K562 (cell line): Measurements from ENCODE around the gene WDR35. TPM values are rescaled to one million over a fixed set of nuclear protein-coding genes. Genes with fewer than 3 reads are reported as not detected.

Experiments
- ARNT ChIP-seq, 2 experiments: fragments of 450-650 bp; IDR thresholded peaks; 2 replicates each; pipeline ENCODE4 v1.6.1; 2016; ENCODE audit warnings: mild to moderate bottlenecking in 1 of 2
- C11orf30 ChIP-seq: fragments of 450-650 bp; IDR thresholded peaks from 2 replicates; pipeline ENCODE4 v1.6.1; 2016; ENCODE audit warnings: low read depth, mild to moderate bottlenecking
- CBFB ChIP-seq: sonication (generic); formaldehyde crosslinking; IDR thresholded peaks from 2 replicates; pipeline ENCODE4 v1.4.0; 2020; ENCODE audit warnings: mild to moderate bottlenecking, missing genetic modification reagents
- ETS2 ChIP-seq: IDR thresholded peaks from 2 replicates; pipeline ENCODE4 v1.6.1; 2016; ENCODE audit warnings: borderline replicate concordance, missing genetic modification characterization, mild to moderate bottlenecking, moderate library complexity, missing compliant biosample characterization; ENCODE audit not compliant: poor library complexity, severe bottlenecking
- FUS ChIP-seq: fragments of 200-400 bp; formaldehyde crosslinking; optimal IDR thresholded peaks from 2 replicates; pipeline ENCODE3; 2017; ENCODE audit warnings: low read depth, low read length
- L3MBTL2 ChIP-seq: fragments of 450-650 bp; IDR thresholded peaks from 2 replicates; pipeline ENCODE4 v1.6.1; 2016; ENCODE audit warnings: mild to moderate bottlenecking, moderate library complexity
- MTA3 ChIP-seq: fragments of 450-650 bp; formaldehyde crosslinking; IDR thresholded peaks from 2 replicates; pipeline ENCODE4 v1.6.1; 2017; ENCODE audit warnings: mild to moderate bottlenecking, borderline replicate concordance
- NFE2 ChIP-seq: IDR thresholded peaks from 2 replicates; pipeline ENCODE4 v1.6.1; 2014; ENCODE audit warnings: antibody characterized with exemption, low read depth
- RBM15 ChIP-seq: fragments of 200-400 bp; formaldehyde crosslinking; IDR thresholded peaks from 2 replicates; pipeline ENCODE4 v1.6.1; 2018; ENCODE audit warnings: mild to moderate bottlenecking, low read length, moderate library complexity; ENCODE audit not compliant: insufficient read depth
- RCOR1 ChIP-seq, 2 experiments: IDR thresholded peaks; 2 replicates each; pipeline ENCODE4 v1.6.1; 2012; ENCODE audit warnings: low read depth in 2 of 2, low read length in 2 of 2, borderline replicate concordance in 1 of 2, improper control_type of control experiment in 1 of 2
- TCF15 ChIP-seq: fragments of 250-450 bp; sonication (Bioruptor Pico); IDR thresholded peaks from 2 replicates; pipeline ENCODE4 v1.8.0; 2022; ENCODE audit warnings: moderate library complexity, mild to moderate bottlenecking, inconsistent platforms
- TCF3 ChIP-seq: sonication (generic); formaldehyde crosslinking; IDR thresholded peaks from 2 replicates; pipeline ENCODE4 v1.4.0; 2020; ENCODE audit warnings: mild to moderate bottlenecking, missing genetic modification reagents
- TOE1 ChIP-seq, 2 experiments: fragments of 450-650 bp in 1 of 2; sonication (generic) in 1 of 2; formaldehyde crosslinking in 1 of 2; IDR thresholded peaks; 2 replicates each; pipeline versions ENCODE4 v1.7.1 to v1.8.0; 2016 to 2022; ENCODE audit warnings: borderline replicate concordance in 2 of 2, mild to moderate bottlenecking in 2 of 2, antibody characterized with exemption in 1 of 2, inconsistent platforms in 1 of 2, low read depth in 1 of 2, missing genetic modification reagents in 1 of 2, moderate library complexity in 1 of 2
- ZMIZ1 ChIP-seq, 2 experiments: fragments of 150-350 bp in 1 of 2; IDR thresholded peaks; 2 replicates each; pipeline ENCODE4 v1.6.1; 2012 to 2016; ENCODE audit warnings: low read depth in 2 of 2, low read length in 2 of 2, mild to moderate bottlenecking in 1 of 2, moderate library complexity in 1 of 2
- ZNF133 ChIP-seq: fragments of 250-450 bp; sonication (Bioruptor Pico); IDR thresholded peaks from 2 replicates; pipeline ENCODE4 v1.4.0; 2020; ENCODE audit warnings: mild to moderate bottlenecking
- ZNF143 ChIP-seq: sonication (generic); formaldehyde crosslinking; IDR thresholded peaks from 2 replicates; pipeline ENCODE4 v1.9.0; 2022; ENCODE audit warnings: mild to moderate bottlenecking, missing genetic modification reagents
- ZNF24 ChIP-seq: fragments of 450-650 bp; IDR thresholded peaks from 2 replicates; pipeline ENCODE4 v1.6.1; 2016
- ZNF436 ChIP-seq: fragments of 250-450, 450-650 bp; sonication (Bioruptor Pico); formaldehyde crosslinking; IDR thresholded peaks from 2 replicates; pipeline ENCODE4 v1.7.0; 2020; ENCODE audit warnings: mild to moderate bottlenecking
- ZNF511 ChIP-seq: sonication (generic); formaldehyde crosslinking; IDR thresholded peaks from 2 replicates; pipeline ENCODE4 v1.8.0; 2022; ENCODE audit warnings: mild to moderate bottlenecking, missing genetic modification reagents
- ZNF639 ChIP-seq, 2 experiments: fragments of 200-800 bp in 1 of 2; sonication (Bioruptor generic) in 1 of 2; sonication (generic) in 1 of 2; formaldehyde crosslinking in 1 of 2; IDR thresholded peaks in 1 of 2; conservative IDR thresholded peaks in 1 of 2; 2 replicates each; pipeline versions ENCODE4 v1.5.0 to v1.6.1; 2016 to 2020; ENCODE audit warnings: missing compliant biosample characterization in 1 of 2, missing genetic modification characterization in 1 of 2, missing genetic modification reagents in 1 of 2
- ZNF830 ChIP-seq: fragments of 250-450 bp; sonication (Bioruptor Pico); IDR thresholded peaks from 2 replicates; pipeline ENCODE4 v1.5.0; 2021; ENCODE audit warnings: mild to moderate bottlenecking
- polyA plus RNA-seq, 8 experiments: library from polyadenylated mRNA; depleted of rRNA in 4 of 8; stranded (reverse) in 5 of 8; unstranded in 3 of 8; fragments of >200 nt; fragmentation: Nextera tagmentation in 2 of 8; fragmentation: Illumina TruSeq in 1 of 8; extraction: Ambion mirVana in 2 of 8; extraction: Trizol in 1 of 8; gene quantifications; 2 replicates each; pipeline versions ENCODE4 v1.2.1 to v1.2.3, GENCODE V29; 2011 to 2014; ENCODE audit warnings: inconsistent platforms in 1 of 8, missing spikeins in 1 of 8
- total RNA-seq, 7 experiments: library from RNA; depleted of rRNA in 6 of 7; stranded (reverse); fragments of >200 nt in 6 of 7; fragmentation: Illumina TruSeq in 2 of 7; extraction: Trizol in 2 of 7; gene quantifications; 2 replicates each; pipeline versions ENCODE4 v1.2.1 to v1.2.3, GENCODE V29; 2011 to 2021; ENCODE audit warnings: low replicate concordance in 1 of 7

The WDR35 gene
- total and polyA plus RNA-seq, 9 of the 15 experiments (the other 6 are each of a cell fraction or from before 2014, with no cell fraction given), result 3.3 to 13.1 (median 8.0) TPM

- TF ChIP-seq ZNF133 (CRISPR knock-in tag), result no peak
- peak; percentile 99 for TF ChIP-seq MTA3
- TF ChIP-seq RCOR1 (IDR thresholded peaks at IDR 0.05; ENCODE audit: borderline replicate concordance in 1 of 2, low read depth in 2 of 2, low read length in 2 of 2), result peak in 1 of 2 experiments; percentile 76; a peak in 2 of 4 replicates
- TF ChIP-seq L3MBTL2, result peak; percentile 63
- peak; percentile 82; the same call in 1 of the 2 replicates for TF ChIP-seq TOE1 (IDR thresholded peaks at IDR 0.05; ENCODE audit: borderline replicate concordance)
- 0 out of 2 replicates have a peak, but pooled peaks have one; percentile 70 for TF ChIP-seq TOE1 (CRISPR knock-in tag; IDR thresholded peaks at IDR 0.05; ENCODE audit: borderline replicate concordance, low read depth)
- TF ChIP-seq FUS, result no peak
- TF ChIP-seq ZNF143 (CRISPR knock-in tag), result no peak
- TF ChIP-seq ETS2 (tag), result no peak
- TF ChIP-seq ZNF830 (CRISPR knock-in tag), result peak; percentile 10; the same call in 1 of the 2 replicates
- TF ChIP-seq ZNF511 (CRISPR knock-in tag), result peak; percentile 57; the same call in 1 of the 2 replicates
- no peak for TF ChIP-seq CBFB
- TF ChIP-seq NFE2, result peak; percentile 40
- TF ChIP-seq TCF3 (CRISPR knock-in tag), result peak; percentile 65
- peak in 1 of 2 experiments; percentile 67; a peak in 1 of 4 replicates for TF ChIP-seq ZMIZ1 (IDR thresholded peaks at IDR 0.05; ENCODE audit: low read depth in 2 of 2, low read length in 2 of 2)
- peak; percentile 90 for TF ChIP-seq C11orf30
- TF ChIP-seq ZNF436 (CRISPR knock-in tag), result no peak
- TF ChIP-seq RBM15, result no peak
- peak in 1 of 2 experiments; percentile 26; a peak in 1 of 4 replicates for TF ChIP-seq ARNT (IDR thresholded peaks at IDR 0.05)
- TF ChIP-seq TCF15, result no peak
- peak in 1 of 2 experiments; percentile 67; a peak in 1 of 4 replicates for TF ChIP-seq ZNF639 (CRISPR knock-in tag; conservative IDR thresholded peaks at IDR 0.05 in 1 of 2, IDR thresholded peaks at IDR 0.05 in 1 of 2)
- TF ChIP-seq ZNF24, result peak; percentile 36; the same call in 1 of the 2 replicates
Measured at GRCh38 chr2:19901442-19902215, 88.3 kb downstream of the WDR35 start, which contains the start of gene TTC32 (continued).
